Measurements from ENCODE around the gene GJD4. TPM values are rescaled to one million over a fixed set of nuclear protein-coding genes. Genes with fewer than 3 reads are reported as not detected.

The GJD4 gene
- total RNA-seq, 1 experiment from 2014 or later: not detected

- H3K27ac ChIP-seq (ENCODE audit: low read depth, low read length, poor library complexity, severe bottlenecking): peak overlapping the region; percentile 58
- CTCF ChIA-PET: no interaction called here
- intact Hi-C loops (cut with micrococcal nuclease; ENCODE audit: unreplicated experiment): loop anchor here (10.0 kb wide), 1 partner anchor 330 kb away; no protein-coding TSS in a partner anchor
These were observed 10.0 kb upstream of the GJD4 start for GRCh38 chr10:35595106-35595505.

GRCh38 chr10:35598379-35598778 lies 6.8 kb upstream of the GJD4 start:
- ChIA-PET POLR2A (ENCODE audit: low non-redundant PET) (no interaction called here), CTCF (no interaction called here)
- intact Hi-C loops (cut with micrococcal nuclease; ENCODE audit: unreplicated experiment): loop anchor here (10.0 kb wide), 1 partner anchor 334 kb away; no protein-coding TSS in a partner anchor
- H3K27me3 ChIP-seq (replicated peaks; ENCODE audit: insufficient read depth, low read depth, low read length, poor library complexity): no peaks in the 10 kb centered on the region
- no peaks in the 10 kb centered on the region for H3K9me3 ChIP-seq (ENCODE audit: low read depth, low read length, poor library complexity, severe bottlenecking)
- H3K4me1 ChIP-seq (ENCODE audit: insufficient read depth, low read length, poor library complexity, severe bottlenecking): peaks cover 9% of the 10 kb centered on the region
- no peak for DNase-seq (ENCODE audit: low spot score)
- no peaks in the 10 kb centered on the region for H3K36me3 ChIP-seq (ENCODE audit: insufficient read depth, low read length, poor library complexity, severe bottlenecking)
- TF ChIP-seq CTCF (conservative IDR thresholded peaks at IDR 0.05; ENCODE audit: low read depth, low read length): peak; percentile 39; the same call in 1 of the 2 replicates
- TF ChIP-seq EZH2 (IDR thresholded peaks at IDR 0.05; ENCODE audit: borderline replicate concordance, low read depth, low read length, poor library complexity, severe bottlenecking): no peak
- BruUV-seq (replicated peaks): no TSS peak
- H3K27ac ChIP-seq (ENCODE audit: low read depth, low read length, poor library complexity, severe bottlenecking): no peak overlapping the region
- no peak overlapping the region for H3K4me3 ChIP-seq (ENCODE audit: low read depth, low read length, poor library complexity, severe bottlenecking)

More at GRCh38 chr10:35595106-35595505, 10.0 kb upstream of the GJD4 start:
- Histone ChIP-seq H3K36me3 (ENCODE audit: insufficient read depth, low read length, poor library complexity, severe bottlenecking) (no peaks in the 10 kb centered on the region), H3K4me1 (ENCODE audit: insufficient read depth, low read length, poor library complexity, severe bottlenecking) (peaks cover 9% of the 10 kb centered on the region), H3K4me3 (ENCODE audit: low read depth, low read length, poor library complexity, severe bottlenecking) (no peak overlapping the region), H3K27me3 (replicated peaks; ENCODE audit: insufficient read depth, low read depth, low read length, poor library complexity) (no peaks in the 10 kb centered on the region), H3K9me3 (ENCODE audit: low read depth, low read length, poor library complexity, severe bottlenecking) (no peaks in the 10 kb centered on the region)
- POLR2A ChIA-PET (ENCODE audit: low non-redundant PET): no interaction called here
- BruUV-seq (replicated peaks): no TSS peak
- DNase-seq (ENCODE audit: low spot score): peak; percentile 67
- TF ChIP-seq CTCF (conservative IDR thresholded peaks at IDR 0.05; ENCODE audit: low read depth, low read length) (no peak), EZH2 (IDR thresholded peaks at IDR 0.05; ENCODE audit: borderline replicate concordance, low read depth, low read length, poor library complexity, severe bottlenecking) (no peak)

GRCh38 chr10:35600193-35600592 lies 4.9 kb upstream of the GJD4 start:
- peak; percentile 54 for DNase-seq (ENCODE audit: low spot score)
- Histone ChIP-seq H3K4me3 (ENCODE audit: low read depth, low read length, poor library complexity, severe bottlenecking) (no peak overlapping the region), H3K36me3 (ENCODE audit: insufficient read depth, low read length, poor library complexity, severe bottlenecking) (no peaks in the 10 kb centered on the region), H3K4me1 (ENCODE audit: insufficient read depth, low read length, poor library complexity, severe bottlenecking) (no peaks in the 10 kb centered on the region), H3K27ac (ENCODE audit: low read depth, low read length, poor library complexity, severe bottlenecking) (no peak overlapping the region), H3K27me3 (replicated peaks; ENCODE audit: insufficient read depth, low read depth, low read length, poor library complexity) (no peaks in the 10 kb centered on the region), H3K9me3 (ENCODE audit: low read depth, low read length, poor library complexity, severe bottlenecking) (no peaks in the 10 kb centered on the region)
- TF ChIP-seq EZH2 (IDR thresholded peaks at IDR 0.05; ENCODE audit: borderline replicate concordance, low read depth, low read length, poor library complexity, severe bottlenecking) (no peak), CTCF (conservative IDR thresholded peaks at IDR 0.05; ENCODE audit: low read depth, low read length) (peak; percentile 57)
- CTCF ChIA-PET: interaction anchor here (0.6 to 1.1 kb wide), 4 partner anchors 14 to 1281 kb away, joined by 3 to 5 read pairs (median 4); no protein-coding TSS in a partner anchor
- POLR2A ChIA-PET (ENCODE audit: low non-redundant PET): no interaction called here
- no TSS peak for BruUV-seq (replicated peaks)
- intact Hi-C loops (cut with micrococcal nuclease; ENCODE audit: unreplicated experiment): loop anchor here (10.0 kb wide), 1 partner anchor 365 kb away; no protein-coding TSS in a partner anchor
